Heart left ventricle (tissue), 16 donors: ENCODE measurements around the gene PCMTD2. TPM values are rescaled to one million over a fixed set of nuclear protein-coding genes. Genes with fewer than 3 reads are reported as not detected.
"Not testable (repeated sequence)": the region's sequence is repeated elsewhere in the genome, so short reads cannot be mapped to it uniquely, and the experiment has no call there.

ENCODE experiments used
- ATAC-seq, 4 donors: fragments of 200-7000 bp; cut with Tn5 transposase; one replicate each; pipeline ENCODE4 v1.9.1; 2020 to 2022; ENCODE audit warnings: moderate library complexity in 4 of 4, mild to moderate bottlenecking in 3 of 4, moderate number of reproducible peaks in 1 of 4
- DNase-seq, 5 donors: peaks; one replicate each; pipeline ENCODE4 v3.0.0-alpha.2; 2020
- H3K27ac ChIP-seq, 12 donors: fragments of 200-600 bp; sonication (generic) in 4 of 12; one replicate each; pipeline versions ENCODE4 v1.5.0 to v1.8.0; 2016 to 2022; ENCODE audit warnings: mild to moderate bottlenecking in 2 of 12
- H3K27me3 ChIP-seq, 9 donors: fragments of 200-600 bp; sonication (generic) in 2 of 9; one replicate each; pipeline versions ENCODE4 v1.5.1 to v1.8.0; 2016 to 2022; ENCODE audit warnings: mild to moderate bottlenecking in 3 of 9
- H3K36me3 ChIP-seq, 9 donors: fragments of 200-600 bp; sonication (generic) in 2 of 9; one replicate each; pipeline versions ENCODE4 v1.5.0 to v1.8.0; 2018 to 2022; ENCODE audit warnings: mild to moderate bottlenecking in 2 of 9
- H3K4me1 ChIP-seq, 12 donors: fragments of 200-600 bp; sonication (generic) in 4 of 12; one replicate each; pipeline versions ENCODE4 v1.5.0 to v1.8.0; 2016 to 2022; ENCODE audit warnings: mild to moderate bottlenecking in 3 of 12
- H3K4me3 ChIP-seq, 12 donors: fragments of 200-600 bp; sonication (generic) in 4 of 12; one replicate each; pipeline versions ENCODE4 v1.5.0 to v1.8.0; 2017 to 2022; ENCODE audit warnings: mild to moderate bottlenecking in 9 of 12, moderate library complexity in 4 of 12
- H3K9me3 ChIP-seq, 12 donors: fragments of 200-600 bp; sonication (generic) in 4 of 12; one replicate each; pipeline versions ENCODE4 v1.5.0 to v1.8.0; 2016 to 2022; ENCODE audit warnings: mild to moderate bottlenecking in 1 of 12
- POLR2A ChIP-seq, 2 donors: fragments of 450-650 bp; IDR thresholded peaks; one replicate each; pipeline ENCODE4 v1.6.1; 2017; ENCODE audit warnings: antibody characterized with exemption in 2 of 2, mild to moderate bottlenecking in 2 of 2, moderate library complexity in 2 of 2
- WGBS, 4 donors: extraction: QIAGEN DNeasy Blood & Tissue Kit in 2 of 4; methylation state at CpG; one replicate each; pipeline versions ENCODE4 v1.1.5 to v1.1.7; 2013 to 2018; 5-methylcytosine and 5-hydroxymethylcytosine counted together
- intact Hi-C, 10 donors: fragments of 100-400 bp; cut with DNase I; formaldehyde crosslinking; loops; one replicate each; pipeline versions ENCODE4 v1.11.1 to v1.14.2; 2022
- polyA plus RNA-seq, 2 donors: library from polyadenylated mRNA; stranded (reverse); fragments of 200-250 nt; gene quantifications; one replicate each; pipeline ENCODE4 v1.2.3, GENCODE V29; 2013
- total RNA-seq, 9 donors: library from RNA; depleted of rRNA in 2 of 9; stranded (reverse); fragments of >200 nt in 2 of 9; fragmentation: NEBNext Ultra II Directional in 3 of 9; extraction: Animal tissue kit (Norgen Biotek cat#: 25700) in 3 of 9; gene quantifications; one replicate each; pipeline versions ENCODE4 v1.1.0 to v1.2.4, GENCODE V29; 2016 to 2023
- TF ChIP-seq, protein P1 (sequence below), 12 donors: fragments of 200-600 bp; sonication (generic) in 4 of 12; IDR thresholded peaks; one replicate each; pipeline versions ENCODE4 v1.5.0 to v1.8.0; 2018 to 2022; ENCODE audit warnings: antibody characterized with exemption in 12 of 12, mild to moderate bottlenecking in 5 of 12
- donor health status: ischemic (EF 13 %, LVEDD 7.1; RV severe dilation, severe dysfunction).
- donor health status: healthy with polysubstance abuse.
- donor health status: DM: no; HTN: yes; CAD: no.
- donor health status: DM: no; HTN: no; CAD: no.
- donor health status: ischemic (EF 25% LVEDD 6.9; RV normal size, moderate dysfunction).
- donor health status: ischemic (EF 25% LVEDD 5.7; RV mildly dilated, moderate dysfunction).
- donor health status: healthy.
- donor health status: DM: yes; HTN: yes; CAD: no.
- donor health status: ischemic (EF 35%, LVEDD 5.7; RV mildly dilated, moderate dysfunction).
- donor health status: nonischemic (EF 11% LVEDD 7.7; RV severe dilation, severe dysfunction).
- donor health status: DM: yes; HTN: yes; CAD: no.
- donor health status: PGD.
- donor health status: ischemic (EF 29% LVEDD 5.4; RV normal size, mild dysfunction).
- donor health status: nonischemic (EF 23%, LVEDD 6.1; RV moderate dilation, normal function).

The PCMTD2 gene
- total and polyA plus RNA-seq, 11 donors = 23.9 to 128 (median 59.3) TPM

DNA sequence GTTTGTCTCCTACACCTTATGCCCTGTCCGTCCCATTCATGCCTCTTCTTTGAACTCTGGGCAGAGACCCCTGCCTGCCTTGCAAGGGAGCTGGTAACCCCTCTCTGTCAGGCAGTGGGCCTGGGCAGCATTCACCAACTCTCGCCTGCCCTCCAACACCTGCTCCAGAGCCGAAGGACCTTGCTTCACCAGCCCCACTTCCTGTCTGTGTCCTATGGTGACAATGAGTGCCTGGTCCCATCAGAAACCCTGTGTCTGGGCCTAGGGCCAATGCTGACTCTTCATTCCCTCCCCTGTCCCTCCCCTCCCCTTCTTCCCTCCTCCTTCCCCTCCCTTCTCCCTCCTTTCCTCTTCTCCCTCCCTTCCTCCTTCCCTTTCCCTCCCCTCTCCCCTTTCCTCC, 22.8 kb upstream of the PCMTD2 start:
- Histone ChIP-seq H3K9me3 (no peaks in the 10 kb centered on the region), H3K27ac (peak overlapping the region in 4 of 12 donors; percentile 17 to 54 (median 23)), H3K27me3 (no peaks in the 10 kb centered on the region), H3K4me1 (peaks cover 0 to 19% (median 7%) of the 10 kb centered on the region in 12 donors), H3K4me3 (no peak overlapping the region), H3K36me3 (no peaks in the 10 kb centered on the region)
- DNase-seq = peak in 3 of 5 donors; percentile 51 to 74 (median 57)
- WGBS, 4 donors = 45 to 53% (median 49%) methylated on average over 3 of the region's 3 CpGs
- intact Hi-C loops = loop anchor here in 1 of 10 donors (1.0 kb wide), 1 partner anchor 19 kb away; no protein-coding TSS in a partner anchor
- TF ChIP-seq, protein P1, sequence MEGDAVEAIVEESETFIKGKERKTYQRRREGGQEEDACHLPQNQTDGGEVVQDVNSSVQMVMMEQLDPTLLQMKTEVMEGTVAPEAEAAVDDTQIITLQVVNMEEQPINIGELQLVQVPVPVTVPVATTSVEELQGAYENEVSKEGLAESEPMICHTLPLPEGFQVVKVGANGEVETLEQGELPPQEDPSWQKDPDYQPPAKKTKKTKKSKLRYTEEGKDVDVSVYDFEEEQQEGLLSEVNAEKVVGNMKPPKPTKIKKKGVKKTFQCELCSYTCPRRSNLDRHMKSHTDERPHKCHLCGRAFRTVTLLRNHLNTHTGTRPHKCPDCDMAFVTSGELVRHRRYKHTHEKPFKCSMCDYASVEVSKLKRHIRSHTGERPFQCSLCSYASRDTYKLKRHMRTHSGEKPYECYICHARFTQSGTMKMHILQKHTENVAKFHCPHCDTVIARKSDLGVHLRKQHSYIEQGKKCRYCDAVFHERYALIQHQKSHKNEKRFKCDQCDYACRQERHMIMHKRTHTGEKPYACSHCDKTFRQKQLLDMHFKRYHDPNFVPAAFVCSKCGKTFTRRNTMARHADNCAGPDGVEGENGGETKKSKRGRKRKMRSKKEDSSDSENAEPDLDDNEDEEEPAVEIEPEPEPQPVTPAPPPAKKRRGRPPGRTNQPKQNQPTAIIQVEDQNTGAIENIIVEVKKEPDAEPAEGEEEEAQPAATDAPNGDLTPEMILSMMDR (IDR thresholded peaks at IDR 0.05) = no peak
- no peak for TF ChIP-seq POLR2A (IDR thresholded peaks at IDR 0.05)
- peak; percentile 35 to 59 (median 50) for ATAC-seq

DNA sequence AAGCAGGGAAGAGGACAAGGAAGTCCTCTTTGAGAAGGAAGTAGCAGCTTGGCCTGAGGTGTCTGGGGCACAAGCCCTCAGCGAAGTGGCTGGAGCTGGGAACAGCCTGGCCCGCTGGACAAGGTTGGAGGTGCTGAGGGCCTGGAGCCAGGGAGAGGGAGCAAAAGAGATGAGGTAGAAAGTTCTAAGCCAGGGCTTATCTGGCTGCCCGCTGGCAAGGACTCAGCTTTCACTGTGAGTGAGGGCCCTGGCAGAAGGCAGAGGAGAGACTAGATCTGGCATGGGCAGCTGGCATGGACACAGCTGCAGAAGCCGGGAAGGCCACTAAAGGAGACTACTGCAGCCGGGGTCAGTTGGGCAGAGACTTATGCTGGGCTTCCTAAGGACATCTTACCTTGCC, 21.8 kb upstream of the PCMTD2 start:
- no peaks in the 10 kb centered on the region for H3K9me3 ChIP-seq
- peak overlapping the region; percentile 25 to 85 (median 62) for H3K27ac ChIP-seq
- DNase-seq (peak; percentile 79 to 95 (median 83)), ATAC-seq (peak; percentile 94 to 97 (median 95))
- H3K36me3 ChIP-seq = no peaks in the 10 kb centered on the region
- H3K27me3 ChIP-seq = no peaks in the 10 kb centered on the region
- H3K4me1 ChIP-seq = peaks cover 0 to 25% (median 7%) of the 10 kb centered on the region in 12 donors
- H3K4me3 ChIP-seq = no peak overlapping the region
- TF ChIP-seq, protein P1 (IDR thresholded peaks at IDR 0.05) = no peak
- TF ChIP-seq POLR2A (IDR thresholded peaks at IDR 0.05) = no peak
- intact Hi-C loops = loop anchor here in 1 of 10 donors (1.0 kb wide), 1 partner anchor 20 kb away; no protein-coding TSS in a partner anchor
- WGBS, 4 donors = 49 to 65% (median 59%) methylated on average over 5 of the region's 5 CpGs

DNA sequence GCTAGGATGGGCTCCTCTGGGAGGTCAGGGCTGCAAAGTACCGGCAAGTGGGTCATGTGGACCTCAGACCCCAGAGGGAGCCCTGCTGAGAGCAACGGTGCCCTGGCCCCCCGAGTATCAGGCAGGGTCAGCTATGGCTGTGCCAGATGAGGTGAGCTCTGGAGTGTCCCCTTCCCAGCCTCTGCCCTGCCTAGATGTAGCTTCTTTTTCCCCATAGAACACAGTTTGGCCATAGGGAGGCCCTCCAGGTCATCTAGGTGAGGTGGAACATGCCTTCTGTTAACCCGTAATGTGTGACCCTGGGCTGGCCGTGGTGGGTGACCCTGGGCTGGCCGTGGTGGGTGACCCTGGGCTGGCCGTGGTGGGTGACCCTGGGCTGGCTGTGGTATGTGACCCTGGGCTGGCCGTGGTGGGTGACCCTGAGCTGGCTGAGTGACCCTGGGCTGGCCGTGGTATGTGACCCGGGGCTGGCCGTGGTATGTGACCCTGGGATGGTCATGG, 21.2 kb upstream of the PCMTD2 start:
- WGBS, 4 donors = 65 to 92% (median 91%) methylated on average over 3 to 11 of the region's 11 CpGs
- H3K27me3 ChIP-seq = no peaks in the 10 kb centered on the region
- no peaks in the 10 kb centered on the region for H3K36me3 ChIP-seq
- ATAC-seq (no peak), DNase-seq (peak in 3 of 5 donors; percentile 23 to 33 (median 24))
- intact Hi-C loops = no loop called here
- TF ChIP-seq, protein P1 (IDR thresholded peaks at IDR 0.05) = no peak
- no peak for TF ChIP-seq POLR2A (IDR thresholded peaks at IDR 0.05)
- H3K27ac ChIP-seq = peak overlapping the region in 8 of 12 donors; percentile 39 to 83 (median 62)
- H3K4me1 ChIP-seq = peaks cover 0 to 25% (median 7%) of the 10 kb centered on the region in 12 donors
- H3K9me3 ChIP-seq = no peaks in the 10 kb centered on the region
- no peak overlapping the region for H3K4me3 ChIP-seq

DNA sequence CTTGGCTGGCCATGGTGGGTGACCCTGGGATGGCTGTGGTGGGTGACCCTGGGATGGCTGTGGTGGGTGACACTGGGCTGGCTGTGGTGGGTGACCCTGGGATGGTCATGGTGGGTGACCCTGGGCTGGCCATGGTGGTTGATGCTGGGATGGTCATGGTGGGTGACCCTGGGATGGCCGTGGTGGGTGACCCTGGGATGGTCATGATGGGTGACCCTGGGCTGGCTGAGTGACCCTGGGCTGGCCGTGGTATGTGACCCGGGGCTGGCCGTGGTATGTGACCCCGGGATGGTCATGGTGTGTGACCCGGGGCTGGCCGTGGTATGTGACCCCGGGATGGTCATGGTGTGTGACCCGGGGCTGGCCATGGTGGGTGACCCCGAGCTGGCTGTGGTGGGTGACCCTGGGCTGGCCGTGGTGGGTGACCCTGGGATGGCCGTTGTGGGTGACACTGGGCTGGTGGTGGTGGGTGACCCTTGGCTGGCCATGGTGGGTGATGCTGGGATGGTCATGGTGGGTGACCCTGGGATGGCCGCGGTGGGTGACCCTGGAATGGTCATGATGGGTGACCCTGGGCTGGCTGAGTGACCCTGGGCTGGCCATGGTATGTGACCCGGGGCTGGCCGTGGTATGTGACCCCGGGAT, 20.5 kb upstream of the PCMTD2 start:
- 90 to 97% (median 94%) methylated on average over 2 to 17 of the region's 17 CpGs for WGBS, 4 donors
- intact Hi-C loops = not testable (repeated sequence)
- DNase-seq = peak in 2 of 5 donors; percentile 24 to 34

More for the DNA sequence above, 20.5 kb upstream of the PCMTD2 start:
- not testable (repeated sequence) for H3K9me3 ChIP-seq, H3K36me3 ChIP-seq, H3K27me3 ChIP-seq, H3K4me3 ChIP-seq, H3K27ac ChIP-seq, ATAC-seq
- peaks cover 0 to 25% (median 7%) of the 10 kb centered on the region in 12 donors for H3K4me1 ChIP-seq
